ELR (cell line): Measurements from ENCODE around the gene HBB.

Source experiments
- DNase-seq: peaks from one replicate; pipeline ENCODE4 v3.0.0-alpha.2; 2015; ENCODE audit warnings: low read depth

Gene HBB

DNA sequence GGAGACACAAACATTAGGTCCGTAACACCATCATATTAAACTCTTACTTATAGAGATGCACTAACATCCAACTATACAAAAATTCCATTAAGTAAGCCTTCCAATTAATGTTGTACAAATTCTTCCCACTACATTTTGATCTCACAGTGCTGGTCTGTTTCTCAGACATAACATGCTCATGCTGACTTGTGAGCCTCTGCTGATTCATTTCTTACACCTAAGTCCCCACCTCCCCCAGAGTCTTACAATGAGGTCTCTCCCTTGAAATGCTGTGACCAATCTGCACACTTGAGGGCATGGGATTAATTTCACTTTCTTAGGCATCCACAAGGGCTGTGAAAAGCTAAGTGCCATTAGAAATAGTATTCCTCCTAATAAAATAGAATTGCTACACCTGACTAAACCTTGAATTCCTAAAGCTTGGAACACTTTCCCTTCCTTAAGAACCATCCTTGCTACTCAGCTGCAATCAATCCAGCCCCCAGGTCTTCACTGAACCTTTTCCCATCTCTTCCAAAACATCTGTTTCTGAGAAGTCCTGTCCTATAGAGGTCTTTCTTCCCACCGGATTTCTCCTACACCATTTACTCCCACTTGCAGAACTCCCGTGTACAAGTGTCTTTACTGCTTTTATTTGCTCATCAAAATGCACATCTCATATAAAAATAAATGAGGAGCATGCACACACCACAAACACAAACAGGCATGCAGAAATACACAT lies 20.8 kb upstream of the HBB start:
- peak; percentile 25 for DNase-seq

DNA sequence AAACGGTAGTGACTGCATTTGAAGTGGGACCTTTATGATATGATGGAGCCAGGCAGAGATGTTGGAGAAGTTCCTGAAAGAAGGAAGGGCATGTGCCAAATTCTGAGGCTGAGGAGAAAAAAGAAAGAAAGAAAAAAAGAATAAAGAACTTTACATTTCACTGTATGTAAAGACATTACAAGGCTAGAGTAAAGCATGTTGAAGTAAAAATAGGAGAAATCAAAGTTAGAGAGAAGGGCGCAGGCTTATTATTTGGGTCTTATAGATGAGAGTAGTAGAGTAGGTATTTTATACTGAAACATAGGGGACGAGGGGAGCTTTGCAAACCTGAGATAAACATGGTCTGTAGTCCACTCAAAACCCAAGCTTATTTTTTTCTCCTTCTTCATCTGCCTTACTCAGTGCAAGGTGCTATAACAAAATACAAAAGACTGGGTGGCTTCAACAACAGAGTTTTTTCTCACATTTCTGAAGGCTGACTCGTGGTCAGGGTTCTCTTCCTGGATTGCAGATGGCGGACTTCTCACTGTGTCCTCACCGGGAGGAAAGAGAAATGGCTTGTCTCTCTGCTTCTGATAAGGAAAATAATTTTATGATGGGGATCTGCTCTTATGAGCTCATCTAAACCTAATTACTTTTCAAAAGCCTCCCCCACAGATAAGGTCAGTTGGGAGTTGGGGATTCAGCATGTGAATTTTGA lies 20.1 kb upstream of the HBB start:
- DNase-seq: peak; percentile 8

DNA sequence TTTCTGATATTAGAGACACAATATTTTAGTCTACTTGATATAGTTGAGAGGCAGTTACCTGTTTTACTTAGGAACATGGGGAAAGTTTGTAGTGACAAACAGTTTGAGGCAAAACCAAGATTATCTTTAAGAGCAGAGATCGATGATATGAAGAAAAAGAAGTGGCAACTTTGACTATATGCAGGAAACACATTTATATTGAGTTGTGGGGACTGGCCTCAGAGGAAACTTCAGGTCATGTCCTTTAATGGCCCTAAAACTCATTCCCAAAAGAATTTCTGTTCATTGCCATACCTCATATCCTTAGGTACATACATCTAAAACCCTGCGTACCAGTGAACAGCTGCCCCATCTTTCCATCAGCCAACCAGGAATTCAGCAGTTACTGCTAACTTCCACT lies 18.3 kb upstream of the HBB start:
- no peak for DNase-seq

DNA sequence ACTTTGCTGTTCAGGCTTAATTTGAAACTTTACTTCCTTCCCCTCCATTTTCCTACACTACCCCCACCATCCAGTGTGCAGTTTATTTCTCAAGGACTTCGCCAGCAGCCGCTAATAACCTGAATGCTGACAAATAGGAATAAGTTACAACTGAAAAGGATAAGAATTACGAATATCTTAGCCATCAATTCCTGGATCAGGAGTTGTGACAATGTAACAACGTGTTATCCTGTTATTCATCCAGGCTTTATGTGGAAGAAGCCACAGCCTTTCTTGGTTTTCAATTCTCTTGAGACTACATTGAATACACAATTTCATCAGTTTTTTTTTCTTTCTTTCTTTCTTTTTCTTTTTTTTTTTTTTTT lies 16.9 kb upstream of the HBB start:
- no peak for DNase-seq

DNA sequence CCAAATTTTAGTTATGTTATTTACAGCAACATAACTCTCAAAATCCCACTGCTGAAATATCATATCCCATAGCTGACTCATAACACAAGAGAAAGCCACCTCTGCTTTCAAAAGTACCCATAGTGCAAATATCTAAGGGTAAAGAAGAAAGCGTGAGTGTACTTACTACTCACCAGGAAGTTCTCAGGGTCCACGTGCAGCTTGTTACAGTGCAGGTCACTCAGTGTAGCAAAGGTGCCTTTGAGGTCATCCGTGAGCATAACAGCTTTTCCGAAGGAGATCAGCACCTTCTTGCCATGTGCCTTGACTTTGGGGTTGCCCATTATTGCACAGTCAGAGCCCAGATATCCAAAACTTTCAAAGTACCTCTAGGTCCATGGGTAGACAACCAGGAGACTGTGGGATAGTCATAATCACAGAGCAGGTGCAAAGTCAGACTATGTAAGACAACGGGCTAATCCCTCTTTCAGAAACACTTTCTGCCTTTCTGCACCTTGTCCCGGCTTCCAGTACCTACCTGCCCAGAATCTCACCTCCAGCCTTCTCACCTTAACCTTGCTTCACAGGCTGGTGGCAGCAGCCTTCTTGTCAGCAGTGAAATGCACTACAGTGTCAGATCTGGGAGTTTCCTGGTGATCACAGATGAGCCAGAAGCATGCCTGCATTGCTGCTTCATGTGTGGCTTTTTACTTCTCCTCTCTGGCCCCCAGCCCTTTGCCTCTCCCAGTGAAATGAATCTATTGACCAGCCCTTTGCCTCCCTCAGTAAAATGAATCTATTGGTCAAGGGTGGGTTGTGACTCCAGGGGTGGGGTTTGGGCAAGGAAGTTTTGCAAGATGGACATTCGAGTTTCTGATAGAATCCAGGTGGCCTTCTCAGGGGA lies 16.3 kb upstream of the HBB start:
- peak; percentile 33 for DNase-seq

DNA sequence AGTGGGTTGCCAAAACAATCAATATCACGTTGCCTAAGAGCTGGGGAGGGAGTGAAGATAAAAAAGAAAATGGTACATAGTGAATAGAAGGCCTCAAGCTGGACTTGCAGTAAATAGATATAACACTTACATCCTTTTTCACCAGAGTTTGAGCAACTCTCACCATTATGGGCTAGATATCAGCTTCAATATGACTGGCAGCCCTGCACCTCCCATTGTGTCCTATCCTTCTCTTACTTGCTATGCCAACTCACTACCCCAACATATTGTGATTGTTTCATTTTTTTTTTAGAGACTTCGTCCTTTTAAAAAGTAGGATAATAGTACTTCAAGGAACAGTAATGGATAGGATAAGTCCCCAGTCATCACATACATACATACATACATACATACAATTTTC lies 15.3 kb upstream of the HBB start:
- DNase-seq: no peak

DNA sequence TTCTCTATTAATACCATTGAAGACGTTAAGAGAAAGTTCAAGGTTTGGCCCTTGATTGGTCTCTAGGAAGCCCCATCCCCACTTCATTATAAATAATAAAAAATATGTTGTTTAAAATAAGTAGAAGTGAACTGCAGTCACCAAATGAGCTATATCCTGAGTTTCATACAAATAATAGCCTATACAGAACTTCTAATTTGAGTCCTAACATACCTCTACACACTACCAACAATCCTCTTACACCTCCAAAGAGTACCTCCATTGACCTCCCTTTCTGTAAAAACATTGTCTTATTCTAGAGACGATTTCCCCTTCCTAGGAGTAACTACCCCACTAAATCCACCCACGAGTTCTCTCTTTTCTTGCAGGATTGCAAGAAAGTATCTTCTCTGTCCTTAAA lies 14.6 kb upstream of the HBB start:
- DNase-seq: no peak

DNA sequence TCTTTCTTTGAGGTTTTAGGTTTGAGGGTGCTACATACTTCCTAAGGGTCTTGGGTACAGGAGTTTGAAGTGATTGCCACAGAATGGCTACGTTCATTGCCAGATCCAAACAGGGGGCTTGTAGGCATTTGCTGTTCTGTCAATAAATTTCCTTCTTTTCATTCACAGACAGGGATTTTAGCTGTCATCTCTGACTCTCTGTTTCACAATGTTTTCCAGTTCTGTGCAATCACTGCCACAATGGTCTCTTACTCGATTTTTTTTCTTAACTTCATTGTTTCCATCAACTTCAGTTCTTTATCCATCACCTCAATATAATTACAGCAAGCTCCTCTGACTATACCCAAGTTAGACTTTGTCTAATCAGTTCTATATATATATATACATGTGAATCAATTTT lies 13.6 kb upstream of the HBB start:
- DNase-seq: no peak

DNA sequence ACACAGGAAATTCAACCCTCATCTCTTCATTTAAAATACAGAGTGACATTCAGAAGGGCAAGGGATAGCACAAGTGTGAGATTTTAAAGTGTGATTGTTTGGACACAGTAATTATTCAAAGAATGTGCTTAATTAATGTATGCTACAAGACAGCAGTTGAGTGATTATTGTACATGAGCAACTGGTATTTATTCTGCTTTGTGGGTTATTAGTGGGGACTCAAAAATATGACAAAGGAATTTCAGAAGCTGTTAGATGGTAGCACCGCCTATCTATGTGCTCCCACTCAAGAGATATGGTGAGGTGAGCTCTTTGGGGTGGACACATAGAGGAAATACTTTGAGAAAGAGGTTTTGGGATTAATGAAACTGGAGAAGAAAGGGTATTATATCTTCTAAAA lies 13.2 kb upstream of the HBB start:
- no peak for DNase-seq

DNA sequence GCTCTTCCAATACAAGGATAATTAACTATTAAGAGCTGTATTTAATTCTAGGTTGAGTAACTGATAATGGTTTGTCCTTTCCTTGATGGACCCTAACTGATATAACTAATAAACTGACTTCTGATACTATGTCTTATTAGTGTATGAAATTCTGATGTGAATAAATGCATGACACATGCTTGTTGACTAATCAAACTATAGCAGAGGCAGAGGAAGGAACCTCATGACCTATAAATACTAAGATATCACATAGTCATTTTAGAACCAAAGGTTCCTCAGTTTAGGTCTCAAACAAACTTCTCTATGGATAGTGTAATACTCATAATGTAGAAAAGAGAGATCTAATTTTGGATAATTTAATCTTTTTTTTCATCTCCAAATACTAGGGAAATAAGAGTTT lies 12.2 kb upstream of the HBB start:
- DNase-seq: peak; percentile 40

DNA sequence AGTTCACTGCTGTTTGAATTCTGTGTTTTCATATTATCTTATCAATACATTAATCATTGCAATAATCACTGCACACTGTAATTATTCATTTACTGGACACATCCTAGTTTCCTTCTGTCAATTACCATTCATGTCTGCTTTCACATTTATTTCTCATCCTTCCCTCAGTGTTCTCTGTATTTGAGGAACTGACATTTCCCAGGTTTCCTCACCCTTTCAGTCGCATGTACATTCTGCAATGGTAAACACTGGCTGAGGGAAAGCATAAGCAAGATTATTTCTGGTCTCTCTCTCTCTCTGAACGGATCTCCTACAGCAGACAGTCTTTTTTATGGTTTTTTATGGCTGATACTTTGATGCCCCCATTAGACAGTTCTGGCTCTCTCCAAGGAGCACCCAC lies 11.6 kb upstream of the HBB start:
- DNase-seq: no peak

DNA sequence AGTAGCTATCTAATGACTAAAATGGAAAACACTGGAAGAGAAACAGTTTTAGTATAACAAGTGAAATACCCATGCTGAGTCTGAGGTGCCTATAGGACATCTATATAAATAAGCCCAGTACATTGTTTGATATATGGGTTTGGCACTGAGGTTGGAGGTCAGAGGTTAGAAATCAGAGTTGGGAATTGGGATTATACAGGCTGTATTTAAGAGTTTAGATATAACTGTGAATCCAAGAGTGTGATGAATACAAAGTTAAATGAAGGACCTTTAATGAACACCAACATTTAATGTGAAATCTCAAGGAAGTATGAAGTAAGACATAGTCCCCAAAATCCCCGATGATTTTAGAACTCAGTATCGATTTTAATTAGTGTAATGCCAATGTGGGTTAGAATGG lies 10.5 kb upstream of the HBB start:
- no peak for DNase-seq

DNA sequence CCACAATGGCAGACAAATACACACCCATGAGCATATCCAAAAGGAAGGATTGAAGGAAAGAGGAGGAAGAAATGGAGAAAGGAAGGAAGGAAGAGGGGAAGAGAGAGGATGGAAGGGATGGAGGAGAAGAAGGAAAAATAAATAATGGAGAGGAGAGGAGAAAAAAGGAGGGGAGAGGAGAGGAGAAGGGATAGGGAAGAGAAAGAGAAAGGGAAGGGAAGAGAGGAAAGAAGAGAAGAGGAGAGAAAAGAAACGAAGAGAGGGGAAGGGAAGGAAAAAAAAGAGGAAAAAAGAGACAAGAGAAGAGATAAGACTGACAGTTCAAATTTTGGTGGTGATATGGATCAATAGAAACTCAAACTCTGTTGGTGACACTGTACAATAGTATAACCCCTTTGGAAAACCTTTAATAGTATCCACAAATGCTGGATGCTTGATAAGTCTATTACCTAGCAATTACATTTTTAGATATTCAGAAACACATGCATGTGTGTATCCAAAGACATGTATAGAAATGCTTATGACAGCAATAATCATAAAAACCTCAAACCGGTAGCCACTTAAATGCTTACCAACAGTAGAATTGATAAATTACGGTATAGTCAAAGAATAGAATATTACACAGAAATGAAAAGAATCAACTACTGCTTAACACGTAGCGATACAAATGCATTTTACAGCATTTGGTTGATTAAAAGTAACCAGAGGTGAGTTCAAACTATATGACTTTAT lies 8.7 kb upstream of the HBB start:
- no peak for DNase-seq

DNA sequence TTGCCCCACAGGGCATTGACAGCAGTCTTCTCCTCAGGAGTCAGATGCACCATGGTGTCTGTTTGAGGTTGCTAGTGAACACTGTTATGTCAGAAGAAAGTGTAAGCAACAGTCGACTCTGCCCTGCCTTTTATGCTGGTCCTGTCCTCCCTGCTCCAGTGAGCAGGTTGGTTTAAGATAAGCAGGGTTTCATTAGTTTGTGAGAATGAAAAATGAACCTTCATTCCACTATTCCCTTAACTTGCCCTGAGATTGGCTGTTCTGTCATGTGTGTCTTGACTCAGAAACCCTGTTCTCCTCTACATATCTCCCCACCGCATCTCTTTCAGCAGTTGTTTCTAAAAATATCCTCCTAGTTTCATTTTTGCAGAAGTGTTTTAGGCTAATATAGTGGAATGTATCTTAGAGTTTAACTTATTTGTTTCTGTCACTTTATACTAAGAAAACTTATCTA lies 7.5 kb upstream of the HBB start, which contains the start of gene HBD:
HBD (minus strand) TSS at position 103 of the 454 bp plus-strand sequence; CDS start at position 53, 50 bp downstream.
- DNase-seq: peak; percentile 23

DNA sequence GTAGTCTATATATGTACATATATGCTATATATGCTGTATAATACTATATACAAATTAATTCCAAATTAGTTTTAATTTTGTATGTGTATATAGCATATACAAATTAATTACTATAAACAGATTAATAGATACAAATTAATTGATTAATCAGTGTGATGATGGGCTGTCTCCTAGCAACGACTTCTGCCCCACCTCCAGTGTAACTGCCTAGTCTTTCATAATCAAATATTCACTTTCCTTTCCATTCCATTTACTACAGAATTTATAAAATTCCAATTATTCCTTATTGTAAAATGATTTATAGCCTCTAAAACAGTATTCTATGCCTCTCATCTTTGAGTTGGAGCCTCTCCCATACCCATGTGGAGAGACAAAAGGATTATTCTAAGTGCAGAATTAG lies 6.4 kb upstream of the HBB start:
- no peak for DNase-seq

DNA sequence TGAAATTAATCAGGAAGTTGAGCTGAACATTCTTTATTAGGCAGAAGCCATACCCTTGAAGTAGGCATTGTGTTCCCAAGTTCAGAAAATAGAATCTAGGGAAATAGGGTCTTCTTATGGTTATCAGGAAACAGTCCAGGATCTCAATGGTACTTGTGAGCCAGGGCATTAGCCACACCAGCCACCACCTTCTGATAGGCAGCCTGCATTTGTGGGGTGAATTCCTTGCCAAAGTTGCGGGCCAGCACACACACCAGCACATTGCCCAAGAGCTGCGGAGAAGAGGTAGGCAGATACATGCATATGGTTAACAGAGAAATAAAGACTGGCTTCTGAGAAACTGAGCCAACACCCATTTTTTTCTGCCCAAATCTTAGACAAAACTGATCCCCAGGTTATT lies 6.0 kb upstream of the HBB start:
- no peak for DNase-seq

DNA sequence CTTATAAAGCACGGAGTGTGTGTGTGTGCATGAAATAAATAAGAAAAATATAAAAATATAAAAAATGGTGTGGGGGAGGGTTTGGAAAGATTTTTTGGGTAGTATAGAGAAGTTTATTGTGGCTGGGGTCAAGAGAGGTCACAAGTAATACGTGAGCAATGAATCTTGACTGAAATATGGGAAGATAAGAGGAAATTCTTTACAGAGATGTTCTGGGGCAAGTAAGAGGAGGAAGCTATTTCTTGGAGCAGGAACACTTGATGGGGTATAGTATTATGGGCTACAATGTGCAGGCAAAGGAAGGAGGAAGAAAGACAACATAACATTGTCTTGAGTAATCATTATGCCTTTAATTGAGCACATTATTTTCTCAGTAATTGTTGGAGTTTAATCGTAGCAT lies 5.3 kb upstream of the HBB start:
- no peak for DNase-seq

DNA sequence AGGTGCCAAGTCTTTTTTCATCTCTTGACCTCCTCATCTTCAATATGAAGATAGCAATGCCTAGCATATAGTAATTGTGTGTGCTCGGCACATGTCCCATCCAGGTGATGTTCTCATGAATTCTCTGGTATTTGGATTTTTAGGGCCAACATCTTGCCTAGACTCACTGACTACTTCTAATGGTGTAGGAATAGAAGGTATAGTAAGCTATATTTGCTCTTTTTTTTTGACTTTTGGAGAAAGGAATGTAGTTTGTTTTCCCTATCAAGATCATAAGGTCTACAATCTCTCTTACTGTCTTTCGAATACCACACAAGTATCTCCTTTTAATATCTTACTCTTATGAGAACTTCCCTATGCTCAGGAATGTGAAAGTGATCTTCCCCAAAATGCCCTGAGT lies 4.2 kb upstream of the HBB start:
- no peak for DNase-seq

DNA sequence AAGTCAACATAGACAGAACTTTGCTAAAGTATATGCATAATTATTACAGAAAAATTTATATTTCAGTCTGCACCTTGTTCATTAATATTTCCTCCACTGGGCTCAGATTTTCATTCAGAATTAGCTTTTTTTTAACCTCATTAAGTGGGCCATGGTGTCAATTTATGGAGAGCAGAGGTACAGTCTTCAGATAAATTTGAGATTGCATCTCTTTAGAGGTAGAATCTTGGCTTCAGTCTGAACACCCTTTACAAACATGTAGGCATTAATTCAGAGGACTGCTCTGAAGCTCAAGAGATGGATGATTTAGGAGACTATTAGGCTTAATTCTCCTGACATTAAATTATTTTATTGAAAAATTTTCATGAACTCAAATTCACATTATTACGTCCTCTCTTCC lies 3.4 kb upstream of the HBB start:
- DNase-seq: no peak

DNA sequence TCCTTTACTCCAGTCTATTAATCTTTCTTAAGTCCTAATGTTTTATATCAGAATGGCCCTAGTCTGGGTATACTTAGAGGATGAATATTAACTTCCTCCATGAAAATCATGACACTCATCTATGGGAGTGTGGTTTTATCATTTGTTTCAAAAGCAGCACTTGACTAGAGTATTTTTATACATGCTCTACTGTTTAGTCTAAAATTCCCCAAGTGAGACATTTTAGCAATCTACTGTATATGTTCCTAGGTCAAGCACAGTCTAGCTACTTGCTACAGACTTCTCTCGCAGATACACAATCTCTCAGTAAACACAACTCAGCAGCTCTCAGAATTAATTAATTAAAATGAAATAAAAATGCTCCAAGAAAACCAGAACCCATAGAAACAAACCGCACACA lies 2.9 kb upstream of the HBB start:
- DNase-seq: no peak

DNA sequence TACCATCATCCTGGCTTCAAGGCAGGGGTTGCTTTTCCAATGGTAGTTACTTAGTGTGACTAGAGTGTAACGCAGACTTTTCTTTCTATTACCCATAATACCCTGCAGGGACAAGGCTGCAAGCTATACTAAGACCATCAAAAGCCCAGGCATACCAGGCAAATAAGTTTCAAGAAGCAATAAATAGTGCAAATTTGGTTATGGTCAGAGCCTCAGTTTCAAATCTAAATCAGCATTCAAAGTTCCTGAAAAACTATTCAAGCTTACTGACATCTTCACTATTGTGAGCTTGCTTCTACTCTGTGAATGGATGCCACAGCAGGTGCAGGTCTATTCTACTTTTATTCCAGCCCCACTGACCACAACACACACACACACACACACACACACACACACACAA lies 2.5 kb upstream of the HBB start:
- DNase-seq: no peak

DNA sequence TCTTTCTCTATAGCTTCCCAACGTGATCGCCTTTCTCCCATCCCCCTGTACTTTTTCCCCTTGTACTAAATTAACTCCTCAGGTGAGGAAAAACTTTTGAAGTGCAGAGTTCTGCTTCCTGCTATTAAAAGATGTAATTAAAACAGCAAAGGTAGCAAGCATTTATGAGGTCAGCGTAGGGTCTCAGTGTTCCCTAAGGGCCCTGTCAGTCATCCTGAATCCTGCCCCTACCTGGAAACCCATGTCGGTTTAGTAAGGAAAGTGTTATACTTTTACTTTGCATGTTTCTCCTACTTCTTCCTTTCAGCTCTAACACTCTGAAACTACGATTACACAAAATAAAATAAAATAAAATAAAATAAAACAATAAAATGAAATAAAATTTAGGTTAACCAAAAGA lies 1.3 kb upstream of the HBB start:
- no peak for DNase-seq
